Measurements from ENCODE around the gene ATXN1L. TPM values are rescaled to one million over a fixed set of nuclear protein-coding genes. Genes with fewer than 3 reads are reported as not detected.
"Not testable (repeated sequence)": the region's sequence is repeated elsewhere in the genome, so short reads cannot be mapped to it uniquely, and the experiment has no call there.

ATXN1L gene
- total and polyA plus RNA-seq, 2 experiments from 2014 or later, result 8.6 to 20.8 TPM

- under 1% methylated on average over 43 of the region's 44 CpGs for WGBS (ENCODE audit: low lambda C conversion rate, missing lambda C conversion rate)
- no peaks in the 10 kb centered on the region for H3K9me2 ChIP-seq (replicated peaks; ENCODE audit: insufficient read depth)
- H3K36me3 ChIP-seq (replicated peaks; ENCODE audit: insufficient read depth, low read depth), result no peaks in the 10 kb centered on the region
- no peaks in the 10 kb centered on the region for H3K27me3 ChIP-seq
- peak; percentile 54 for DNase-seq (ENCODE audit: low spot score)
- H4K20me1 ChIP-seq (ENCODE audit: insufficient read depth, poor library complexity, severe bottlenecking), result peaks cover 46% of the 10 kb centered on the region
- H3K9me3 ChIP-seq (ENCODE audit: low read depth), result no peaks in the 10 kb centered on the region
- peaks cover 19% of the 10 kb centered on the region for H3K4me1 ChIP-seq (ENCODE audit: insufficient read depth)
- peaks cover 58% of the 10 kb centered on the region for H3K79me2 ChIP-seq
- peak overlapping the region; percentile 83 for H3K4me2 ChIP-seq
- H2AFZ ChIP-seq, result peak overlapping the region; percentile 45
- peak overlapping the region; percentile 97 for H3K27ac ChIP-seq
- peak overlapping the region; percentile 56 for H3K4me3 ChIP-seq
- TF ChIP-seq EZH2phosphoT487 (IDR thresholded peaks at IDR 0.05; ENCODE audit: low read depth, severe bottlenecking, unreplicated experiment) (no peak), EZH2 (IDR thresholded peaks at IDR 0.05; ENCODE audit: borderline replicate concordance) (no peak), CTCF (IDR thresholded peaks at IDR 0.05; ENCODE audit: poor library complexity) (no peak)
Observed at GRCh38 chr16:71807905-71808592, 37.7 kb upstream of the ATXN1L start.

- peak within 1 kb of the TSS; percentile 61 for H2AFZ ChIP-seq
- peaks cover 38% of the 10 kb centered on the region for H4K20me1 ChIP-seq (ENCODE audit: insufficient read depth, poor library complexity, severe bottlenecking)
- H3K79me2 ChIP-seq, result peaks cover 51% of the 10 kb centered on the region
- H3K4me3 ChIP-seq, result peak within 1 kb of the TSS; percentile 56
- no peaks in the 10 kb centered on the region for H3K27me3 ChIP-seq
- peak within 1 kb of the TSS; percentile 97 for H3K27ac ChIP-seq
- peak; percentile 97 for DNase-seq (ENCODE audit: low spot score)
- no peaks in the 10 kb centered on the region for H3K9me2 ChIP-seq (replicated peaks; ENCODE audit: insufficient read depth)
- no peaks in the 10 kb centered on the region for H3K9me3 ChIP-seq (ENCODE audit: low read depth)
- no peak for TF ChIP-seq EZH2phosphoT487 (IDR thresholded peaks at IDR 0.05; ENCODE audit: low read depth, severe bottlenecking, unreplicated experiment)
- TF ChIP-seq CTCF (IDR thresholded peaks at IDR 0.05; ENCODE audit: poor library complexity), result no peak
- no peak for TF ChIP-seq EZH2 (IDR thresholded peaks at IDR 0.05; ENCODE audit: borderline replicate concordance)
- peak within 1 kb of the TSS; percentile 83 for H3K4me2 ChIP-seq
- H3K4me1 ChIP-seq (ENCODE audit: insufficient read depth), result peaks cover 19% of the 10 kb centered on the region
- H3K36me3 ChIP-seq (replicated peaks; ENCODE audit: insufficient read depth, low read depth), result no peaks in the 10 kb centered on the region
- WGBS (ENCODE audit: low lambda C conversion rate, missing lambda C conversion rate), result under 1% methylated on average over 51 of the region's 54 CpGs
Observed at GRCh38 chr16:71808593-71809459, 37.0 kb upstream of the ATXN1L start, which contains the start of gene AP1G1. TSS of gene AP1G1 (minus strand) at chr16:71808834. CDS start at chr16:71789479, 19,355 bp downstream.

- H3K27me3 ChIP-seq; H3K9me2 ChIP-seq (replicated peaks; ENCODE audit: insufficient read depth); H3K9me3 ChIP-seq (ENCODE audit: low read depth); DNase-seq (ENCODE audit: low spot score); H3K36me3 ChIP-seq (replicated peaks; ENCODE audit: insufficient read depth, low read depth); H2AFZ ChIP-seq; H3K4me3 ChIP-seq: not testable (repeated sequence)
- Histone ChIP-seq H3K27ac (peak overlapping the region; percentile 92), H4K20me1 (ENCODE audit: insufficient read depth, poor library complexity, severe bottlenecking) (peaks cover 25% of the 10 kb centered on the region), H3K79me2 (peaks cover 37% of the 10 kb centered on the region), H3K4me1 (ENCODE audit: insufficient read depth) (peaks cover 19% of the 10 kb centered on the region), H3K4me2 (peak overlapping the region; percentile 74)
- WGBS (ENCODE audit: low lambda C conversion rate, missing lambda C conversion rate), result 97% methylated on average over 11 of the region's 11 CpGs
Observed at GRCh38 chr16:71810155-71810530, 35.6 kb upstream of the ATXN1L start.
